ENCODE results near the gene RHOD. TPM values are rescaled to one million over a fixed set of nuclear protein-coding genes. Genes with fewer than 3 reads are reported as not detected.

The RHOD gene
- total and polyA plus RNA-seq, 3 experiments from 2014 or later: 1.1 to 1.9 (median 1.7) TPM

DNA sequence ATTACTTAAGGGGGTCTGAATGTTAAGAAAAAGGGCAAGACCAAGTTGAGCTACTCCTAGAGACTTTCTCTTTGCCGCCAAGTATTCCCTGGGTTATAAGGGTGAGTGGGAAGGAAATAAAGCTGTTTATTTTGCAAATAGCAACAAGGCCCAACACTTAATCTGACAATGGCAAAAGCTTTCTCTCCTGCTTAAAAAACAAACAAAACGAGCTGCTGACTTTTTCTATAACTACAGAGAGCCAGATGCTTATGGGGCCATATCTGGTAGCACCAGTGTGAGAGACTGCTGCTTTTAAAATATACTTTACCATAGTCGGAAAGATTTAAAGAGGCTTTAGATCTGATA is 60.1 kb downstream of the RHOD start:
- H3K4me1 ChIP-seq (ENCODE audit: insufficient read depth, low read length): peaks cover 20% of the 10 kb centered on the region
- no peaks in the 10 kb centered on the region for H3K9me3 ChIP-seq (ENCODE audit: low read length)
- Mint-ChIP-seq H3K36me3 (peaks cover 0 to 20% (median 4%) of the 10 kb centered on the region in 3 donors), H3K9me3 (no peaks in the 10 kb centered on the region), H3K4me1 (peaks cover 25 to 38% (median 29%) of the 10 kb centered on the region in 3 donors), H3K27ac (peak overlapping the region in 6 of 8 donors; percentile 48 to 98 (median 94)), H3K27me3 (no peaks in the 10 kb centered on the region), H3K4me3 (peak overlapping the region; percentile 32 to 94 (median 87))
- no peak overlapping the region for H3K4me3 ChIP-seq (ENCODE audit: low read length)
- H3K27ac ChIP-seq (ENCODE audit: low read depth, low read length): no peak overlapping the region
- no peaks in the 10 kb centered on the region for H3K36me3 ChIP-seq (ENCODE audit: insufficient read depth, low read length)
- CTCF ChIA-PET: interaction anchor here (0.9 kb wide), 1 partner anchor 51 kb away, joined by 3 read pairs; no protein-coding TSS in a partner anchor
- no peaks in the 10 kb centered on the region for H3K27me3 ChIP-seq (ENCODE audit: insufficient read depth, low read length, poor library complexity, severe bottlenecking)
- POLR2A ChIA-PET: interaction anchor here (0.5 to 0.6 kb wide), 3 partner anchors 8 to 1405 kb away, joined by 3 to 4 read pairs (median 3); no protein-coding TSS in a partner anchor
- no peak for DNase-seq

DNA sequence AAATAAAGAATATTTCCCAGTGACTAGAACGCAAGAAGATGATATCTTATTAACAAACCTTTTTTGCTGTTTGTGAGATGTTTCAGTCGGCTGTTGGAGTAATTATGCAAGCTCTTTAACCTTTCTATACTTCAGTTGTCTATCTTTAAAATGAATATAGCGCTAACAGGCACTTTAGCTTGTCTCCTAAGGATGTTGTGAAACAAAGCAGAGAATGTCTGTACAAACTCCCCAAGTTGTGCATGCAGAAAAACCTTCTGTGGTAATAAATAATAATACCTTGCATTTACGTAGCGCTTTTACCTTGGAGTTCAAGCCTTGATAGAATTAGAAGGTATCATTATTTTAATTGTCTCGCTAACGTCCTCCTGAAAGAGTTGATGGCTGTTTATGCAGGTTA is 60.5 kb downstream of the RHOD start:
- Mint-ChIP-seq H3K27me3 (no peaks in the 10 kb centered on the region), H3K4me1 (peaks cover 29 to 43% (median 33%) of the 10 kb centered on the region in 3 donors), H3K9me3 (no peaks in the 10 kb centered on the region), H3K27ac (peak overlapping the region; percentile 90 to 98 (median 94)), H3K4me3 (peak overlapping the region; percentile 86 to 94 (median 87)), H3K36me3 (peaks cover 0 to 23% (median 4%) of the 10 kb centered on the region in 3 donors)
- ChIA-PET POLR2A (interaction anchor here (0.5 to 2.4 kb wide), 6 partner anchors 9 to 1784 kb away, joined by 3 to 18 read pairs (median 3); partner anchors contain the start of gene DPF2), CTCF (interaction anchor here (0.9 kb wide), 2 partner anchors 51 to 542 kb away, joined by 3 read pairs; no protein-coding TSS in a partner anchor)
- Histone ChIP-seq H3K27ac (ENCODE audit: low read depth, low read length) (peak overlapping the region; percentile 47), H3K36me3 (ENCODE audit: insufficient read depth, low read length) (no peaks in the 10 kb centered on the region), H3K4me3 (ENCODE audit: low read length) (peak overlapping the region; percentile 46), H3K27me3 (ENCODE audit: insufficient read depth, low read length, poor library complexity, severe bottlenecking) (no peaks in the 10 kb centered on the region), H3K4me1 (ENCODE audit: insufficient read depth, low read length) (peaks cover 24% of the 10 kb centered on the region), H3K9me3 (ENCODE audit: low read length) (no peaks in the 10 kb centered on the region)
- no peak for DNase-seq

DNA sequence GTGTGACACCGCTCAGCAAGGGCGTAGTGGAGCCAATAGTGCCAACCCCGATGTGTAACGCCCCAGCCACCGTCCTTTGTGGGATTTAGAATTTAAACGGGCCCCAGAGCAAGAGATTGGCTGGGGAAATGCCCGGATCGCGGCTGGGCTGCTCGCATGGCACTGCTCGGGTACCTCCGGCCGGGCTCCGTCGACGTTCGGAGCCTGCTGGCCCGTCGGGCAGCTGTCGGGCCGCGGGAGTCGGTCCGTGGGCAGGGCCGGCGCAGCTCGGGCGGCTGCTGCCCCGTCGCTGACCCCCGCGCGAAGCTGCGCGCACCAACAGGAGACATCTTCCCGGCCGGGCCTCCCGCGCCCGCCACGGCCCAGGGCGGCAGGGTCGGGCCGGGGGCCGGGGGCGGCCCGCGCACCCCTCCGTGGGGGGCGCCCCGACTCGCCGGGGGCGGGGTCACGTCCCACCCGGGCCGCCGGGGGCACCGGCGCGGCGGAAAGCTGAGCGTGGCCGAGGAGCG is 61.1 kb downstream of the RHOD start:
- DNase-seq: peak in 4 of 5 donors; percentile 28 to 66 (median 38)
- Histone ChIP-seq H3K27me3 (ENCODE audit: insufficient read depth, low read length, poor library complexity, severe bottlenecking) (no peaks in the 10 kb centered on the region), H3K4me3 (ENCODE audit: low read length) (peak overlapping the region; percentile 46), H3K27ac (ENCODE audit: low read depth, low read length) (peak overlapping the region; percentile 47), H3K4me1 (ENCODE audit: insufficient read depth, low read length) (peaks cover 25% of the 10 kb centered on the region), H3K36me3 (ENCODE audit: insufficient read depth, low read length) (no peaks in the 10 kb centered on the region), H3K9me3 (ENCODE audit: low read length) (no peaks in the 10 kb centered on the region)
- H3K4me1 Mint-ChIP-seq: peaks cover 29 to 46% (median 34%) of the 10 kb centered on the region in 3 donors
- peaks cover 0 to 23% (median 4%) of the 10 kb centered on the region in 3 donors for H3K36me3 Mint-ChIP-seq
- H3K4me3 Mint-ChIP-seq: peak overlapping the region; percentile 86 to 94 (median 87)
- H3K27ac Mint-ChIP-seq: peak overlapping the region; percentile 90 to 98 (median 94)
- H3K9me3 Mint-ChIP-seq: no peaks in the 10 kb centered on the region
- no peaks in the 10 kb centered on the region for H3K27me3 Mint-ChIP-seq
- POLR2A ChIA-PET: interaction anchor here (0.6 to 2.4 kb wide), 3 partner anchors 14 to 1784 kb away, joined by 3 to 18 read pairs (median 3); partner anchors contain the start of gene DPF2
- CTCF ChIA-PET: interaction anchor here (0.9 kb wide), 1 partner anchor 541 kb away, joined by 3 read pairs; no protein-coding TSS in a partner anchor

DNA sequence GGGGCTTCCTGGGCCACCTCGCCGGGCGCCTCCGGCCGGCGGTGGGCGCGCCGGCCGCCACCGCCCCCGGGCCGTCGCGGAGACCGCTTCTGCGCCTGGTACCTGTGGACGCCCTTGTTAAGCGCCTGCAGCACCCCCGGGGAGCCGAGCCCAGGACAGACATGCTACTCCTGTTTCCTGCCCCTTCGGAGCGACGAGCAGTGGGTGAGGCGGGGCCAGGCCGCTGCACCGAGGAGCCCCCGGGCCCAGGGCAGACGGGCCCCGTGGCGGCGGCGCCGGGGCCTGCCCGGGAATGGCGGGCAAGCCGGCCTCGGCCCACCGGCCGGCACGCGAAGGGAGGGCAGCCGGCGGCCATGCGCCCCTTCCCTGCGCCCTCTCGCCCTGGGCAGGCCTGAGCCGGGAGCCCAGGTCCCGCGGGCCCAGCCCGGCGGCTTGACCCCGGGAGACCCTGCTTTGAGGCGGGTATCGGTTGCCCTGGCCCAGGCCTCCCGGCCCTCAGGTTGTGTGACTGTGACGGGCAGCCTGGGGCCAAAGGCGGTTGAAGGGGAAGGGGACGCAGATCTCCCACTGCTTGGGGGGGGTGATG is 61.6 kb downstream of the RHOD start:
- peak; percentile 45 to 74 (median 54) for DNase-seq
- Mint-ChIP-seq H3K4me3 (peak overlapping the region; percentile 80 to 96 (median 87)), H3K27ac (peak overlapping the region in 5 of 8 donors; percentile 82 to 98 (median 86)), H3K27me3 (no peaks in the 10 kb centered on the region), H3K9me3 (no peaks in the 10 kb centered on the region), H3K36me3 (peaks cover 0 to 28% (median 5%) of the 10 kb centered on the region in 3 donors), H3K4me1 (peaks cover 27 to 47% (median 34%) of the 10 kb centered on the region in 3 donors)
- no peaks in the 10 kb centered on the region for H3K27me3 ChIP-seq (ENCODE audit: insufficient read depth, low read length, poor library complexity, severe bottlenecking)
- H3K36me3 ChIP-seq (ENCODE audit: insufficient read depth, low read length): no peaks in the 10 kb centered on the region
- H3K4me3 ChIP-seq (ENCODE audit: low read length): peak overlapping the region; percentile 45
- no peaks in the 10 kb centered on the region for H3K9me3 ChIP-seq (ENCODE audit: low read length)
- H3K27ac ChIP-seq (ENCODE audit: low read depth, low read length): peak overlapping the region; percentile 59
- CTCF ChIA-PET: interaction anchor here (1.0 to 1.4 kb wide), 2 partner anchors 38 to 122 kb away, joined by 4 to 8 read pairs; no protein-coding TSS in a partner anchor
- POLR2A ChIA-PET: interaction anchor here (1.0 to 2.4 kb wide), 5 partner anchors 122 to 275 kb away, joined by 3 to 18 read pairs (median 3); partner anchors contain the start of genes CLCF1, POLD4 and RCE1
- peaks cover 23% of the 10 kb centered on the region for H3K4me1 ChIP-seq (ENCODE audit: insufficient read depth, low read length)

DNA sequence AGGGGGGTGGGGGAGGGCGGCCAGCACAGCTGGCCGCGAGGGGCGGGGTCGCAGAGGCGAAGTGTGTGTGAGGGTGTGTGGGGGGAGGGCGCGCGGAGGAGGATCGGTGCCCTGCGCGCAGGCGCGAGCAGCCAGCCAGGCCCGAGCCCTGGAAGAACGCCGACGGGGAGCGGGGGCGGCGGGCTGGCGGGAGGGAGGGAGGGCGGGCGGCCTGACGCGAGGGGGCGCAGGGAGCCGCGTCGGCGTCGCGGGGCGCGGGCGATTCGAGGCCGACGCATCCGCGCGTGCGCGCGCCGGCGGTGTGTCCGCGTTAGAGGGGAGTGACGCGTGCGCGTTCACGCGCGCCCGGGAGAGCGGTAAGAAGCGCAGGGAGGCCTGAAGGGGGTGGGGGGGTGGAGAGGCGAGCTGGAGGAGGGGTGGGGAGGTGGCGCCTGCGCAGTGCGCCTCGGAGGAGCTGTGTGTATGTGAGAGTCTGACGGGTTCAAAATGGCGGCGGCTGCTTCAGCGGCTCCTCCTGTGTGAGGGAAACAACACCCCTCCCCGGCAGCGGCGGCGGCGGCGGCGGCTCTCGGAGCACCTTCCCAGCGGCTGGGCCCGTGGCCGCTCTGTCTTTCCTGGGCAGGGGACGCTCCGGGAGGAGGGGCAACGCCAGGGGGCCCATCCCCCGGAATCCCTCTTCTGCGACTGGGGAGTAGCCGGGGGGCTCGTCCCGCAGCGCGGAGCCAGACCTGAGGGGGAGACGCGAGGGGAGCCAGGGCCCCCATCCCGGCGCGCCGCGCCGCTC is 62.3 kb downstream of the RHOD start, which contains the start of gene KDM2A:
TSS of gene KDM2A (plus strand) at position 463 of the 784 bp plus-strand sequence. CDS start 2,054 bp downstream, outside the sequence.
- DNase-seq: peak; percentile 97 to 100 (median 99)
- H3K36me3 Mint-ChIP-seq: peaks cover 0 to 34% (median 7%) of the 10 kb centered on the region in 3 donors
- CTCF ChIA-PET: interaction anchor here (1.0 to 1.4 kb wide), 3 partner anchors 37 to 121 kb away, joined by 3 to 8 read pairs (median 4); no protein-coding TSS in a partner anchor

DNA sequence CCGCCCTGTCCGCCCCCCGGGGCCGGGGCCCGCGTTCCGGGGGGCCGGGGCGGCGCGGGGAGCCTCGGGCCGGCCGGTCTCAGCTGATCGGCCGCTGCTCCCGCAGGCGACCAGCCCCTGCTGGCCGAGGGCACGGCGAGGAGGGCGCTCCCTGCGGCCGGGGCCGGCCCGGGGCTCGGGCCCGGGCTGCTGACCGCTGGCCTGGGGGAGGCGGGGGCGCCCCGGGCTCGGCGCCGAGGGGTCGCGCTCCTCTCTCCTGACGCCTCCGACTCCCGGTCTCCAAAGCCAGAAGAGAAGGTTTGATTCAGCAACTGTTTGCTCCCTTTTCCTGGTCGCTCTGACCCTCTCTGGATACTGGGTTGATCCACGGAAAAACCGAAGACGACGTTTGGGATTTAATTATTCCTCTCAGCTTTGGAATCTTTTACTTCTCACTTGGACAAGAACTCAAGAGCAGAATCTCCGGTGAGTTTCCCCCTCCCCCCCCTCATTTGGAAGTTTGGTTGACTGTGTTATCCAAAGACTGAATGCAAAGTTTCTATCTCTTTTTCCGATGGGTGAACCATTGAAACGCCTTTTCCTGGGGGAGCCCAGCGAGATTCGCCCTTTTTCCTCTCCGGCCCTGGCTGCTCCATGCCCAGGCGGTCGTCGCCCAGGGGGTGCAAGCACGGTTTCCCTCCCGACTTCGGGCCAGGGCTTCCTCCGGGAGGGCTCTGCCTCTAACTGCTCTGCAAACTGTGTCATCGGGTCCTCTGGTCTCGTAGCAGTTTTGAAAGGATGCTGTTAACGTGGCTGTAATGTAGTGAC is 63.1 kb downstream of the RHOD start:
- peak overlapping the region; percentile 78 for H3K27ac ChIP-seq (ENCODE audit: low read depth, low read length)
- ChIA-PET POLR2A (interaction anchor here (0.5 to 2.4 kb wide), 8 partner anchors 10 to 342 kb away, joined by 3 to 18 read pairs (median 3); partner anchors contain the start of genes CLCF1, POLD4 and RCE1), CTCF (interaction anchor here (1.0 to 1.4 kb wide), 3 partner anchors 36 to 120 kb away, joined by 3 to 8 read pairs (median 4); no protein-coding TSS in a partner anchor)
- no peaks in the 10 kb centered on the region for H3K36me3 ChIP-seq (ENCODE audit: insufficient read depth, low read length)
- Mint-ChIP-seq H3K27ac (peak overlapping the region; percentile 72 to 98 (median 96)), H3K9me3 (no peaks in the 10 kb centered on the region), H3K27me3 (no peaks in the 10 kb centered on the region), H3K4me3 (peak overlapping the region; percentile 91 to 99 (median 97)), H3K4me1 (peaks cover 23 to 46% (median 35%) of the 10 kb centered on the region in 3 donors), H3K36me3 (peaks cover 0 to 36% (median 7%) of the 10 kb centered on the region in 3 donors)
- H3K4me3 ChIP-seq (ENCODE audit: low read length): peak overlapping the region; percentile 94
- no peaks in the 10 kb centered on the region for H3K9me3 ChIP-seq (ENCODE audit: low read length)
- no peaks in the 10 kb centered on the region for H3K27me3 ChIP-seq (ENCODE audit: insufficient read depth, low read length, poor library complexity, severe bottlenecking)
- peaks cover 23% of the 10 kb centered on the region for H3K4me1 ChIP-seq (ENCODE audit: insufficient read depth, low read length)
- peak in 3 of 5 donors; percentile 8 to 28 (median 16) for DNase-seq

More for the DNA sequence above, 62.3 kb downstream of the RHOD start, which contains the start of gene KDM2A:
- peak within 1 kb of the TSS; percentile 94 for H3K4me3 ChIP-seq (ENCODE audit: low read length)
- no peaks in the 10 kb centered on the region for H3K9me3 ChIP-seq (ENCODE audit: low read length)
- peaks cover 23% of the 10 kb centered on the region for H3K4me1 ChIP-seq (ENCODE audit: insufficient read depth, low read length)
- no peaks in the 10 kb centered on the region for H3K9me3 Mint-ChIP-seq
- peak within 1 kb of the TSS; percentile 91 to 99 (median 97) for H3K4me3 Mint-ChIP-seq
- no peaks in the 10 kb centered on the region for H3K36me3 ChIP-seq (ENCODE audit: insufficient read depth, low read length)
- no peaks in the 10 kb centered on the region for H3K27me3 Mint-ChIP-seq
- H3K27ac Mint-ChIP-seq: peak within 1 kb of the TSS; percentile 82 to 98 (median 96)
- H3K27ac ChIP-seq (ENCODE audit: low read depth, low read length): peak within 1 kb of the TSS; percentile 78
- H3K27me3 ChIP-seq (ENCODE audit: insufficient read depth, low read length, poor library complexity, severe bottlenecking): no peaks in the 10 kb centered on the region
- peaks cover 25 to 49% (median 35%) of the 10 kb centered on the region in 3 donors for H3K4me1 Mint-ChIP-seq
- POLR2A ChIA-PET: interaction anchor here (0.5 to 2.4 kb wide), 8 partner anchors 9 to 343 kb away, joined by 3 to 18 read pairs (median 3); partner anchors contain the start of genes CLCF1, POLD4 and RCE1

Measured in CD8-positive, alpha-beta memory T cell (primary cell).